Psoas muscle (tissue), 8 donors: ENCODE measurements around the gene CNTNAP1. TPM values are rescaled to one million over a fixed set of nuclear protein-coding genes. Genes with fewer than 3 reads are reported as not detected.

Experiments
- ATAC-seq, 4 donors: fragments of 200-7000 bp; cut with Tn5 transposase; one replicate each; pipeline ENCODE4 v1.9.1; 2020; ENCODE audit warnings: moderate library complexity in 3 of 4, mild to moderate bottlenecking in 2 of 4
- DNase-seq, 2 donors: peaks; one replicate each; pipeline ENCODE4 v3.0.0-alpha.2; 2020
- H3K27ac ChIP-seq: fragments of 200-600 bp; one replicate; pipeline ENCODE4 v1.8.0; 2022
- H3K27me3 ChIP-seq, 3 donors: fragments of 200-600 bp in 1 of 3; one replicate each; pipeline versions ENCODE4 v1.6.1 to v1.8.0; 2013 to 2022; ENCODE audit warnings: low read length in 2 of 3, mild to moderate bottlenecking in 2 of 3, moderate library complexity in 1 of 3; ENCODE audit not compliant: insufficient read depth in 3 of 3
- H3K36me3 ChIP-seq, 2 donors: fragments of 200-600 bp in 1 of 2; one replicate each; pipeline versions ENCODE4 v1.6.1 to v1.8.0; 2013 to 2022; ENCODE audit warnings: low read depth in 1 of 2, mild to moderate bottlenecking in 1 of 2, moderate library complexity in 1 of 2; ENCODE audit not compliant: insufficient read depth in 1 of 2
- H3K4me1 ChIP-seq: fragments of 200-600 bp; one replicate; pipeline ENCODE4 v1.8.0; 2022
- H3K4me3 ChIP-seq: fragments of 200-600 bp; one replicate; pipeline ENCODE4 v1.8.0; 2022; ENCODE audit warnings: mild to moderate bottlenecking
- H3K9me3 ChIP-seq: fragments of 200-600 bp; one replicate; pipeline ENCODE4 v1.8.0; 2022
- whole genome bisulfite sequencing, 3 donors: extraction: QIAGEN DNeasy Blood & Tissue Kit; methylation state at CpG; one replicate each; pipeline versions ENCODE4 v1.1.6 to v1.1.7; 2013; 5-methylcytosine and 5-hydroxymethylcytosine counted together
- intact Hi-C, 2 donors: fragments of 100-400 bp; cut with DNase I; formaldehyde crosslinking; loops; one replicate each; pipeline versions ENCODE4 v1.11.0 to v1.14.2; 2022
- polyA plus RNA-seq, 3 donors: library from polyadenylated mRNA; stranded (reverse); fragments of 200-250 nt; gene quantifications; one replicate each; pipeline ENCODE4 v1.2.3, GENCODE V29; 2013
- total RNA-seq, 4 donors: library from RNA; stranded (reverse); fragmentation: NEBNext Ultra II Directional in 2 of 4; extraction: Animal tissue kit (Norgen Biotek cat#: 25700) in 2 of 4; gene quantifications; one replicate each; pipeline versions ENCODE4 v1.2.1 to v1.2.4, GENCODE V29; 2021 to 2023
- TF ChIP-seq, protein P1 (sequence below): fragments of 200-600 bp; IDR thresholded peaks from one replicate; pipeline ENCODE4 v1.8.0; 2022; ENCODE audit warnings: antibody characterized with exemption
- donor health status: healthy with polysubstance abuse.
- donor health status: DM: no; HTN: no; CAD: no; lungs with moderate emphysema.
- donor health status: Bipolar disorder and iron deficiency.
- donor health status: healthy.
- donor health status: DM: yes; HTN: yes; CAD: no.
- donor health status: DM: no; HTN: no; CAD: no.
- donor health status: DM: no; HTN: no; CAD: no.
- donor health status: DM: yes; HTN: yes; CAD: no.

The CNTNAP1 gene
- total and polyA plus RNA-seq, 7 donors = 1.0 to 3.4 (median 2.0) TPM

DNA sequence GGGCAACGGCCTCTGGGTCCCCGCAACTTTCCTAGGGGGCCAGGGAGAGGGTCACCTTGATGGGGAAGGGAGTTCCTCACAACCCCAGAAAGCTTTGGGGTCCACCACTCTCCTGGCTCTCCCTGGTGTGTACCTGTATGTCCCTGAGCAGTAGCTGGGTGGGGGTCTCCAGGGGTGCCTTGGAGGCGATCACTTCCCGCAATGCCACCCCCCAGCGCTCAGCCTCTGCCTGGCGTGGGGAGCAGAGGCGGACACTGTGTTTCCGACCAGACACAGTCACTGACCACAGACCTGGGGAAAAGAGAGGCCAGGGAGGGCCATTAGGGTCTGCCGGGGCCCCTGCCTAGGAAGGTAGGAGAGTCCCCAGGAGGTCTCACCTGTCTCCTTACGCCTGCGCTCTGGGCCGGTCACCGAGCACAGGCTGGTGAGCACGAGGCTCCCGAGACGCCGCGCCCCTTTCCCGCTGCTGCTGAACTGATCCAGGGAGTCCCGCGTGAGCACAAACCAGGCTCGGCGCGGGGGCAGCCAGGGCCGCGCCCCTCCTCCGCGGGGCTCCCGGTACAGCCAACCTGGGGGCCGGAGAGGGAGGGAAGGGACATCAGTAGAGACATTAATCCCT lies 9.0 kb upstream of the CNTNAP1 start:
- no peak for DNase-seq
- Histone ChIP-seq H3K4me1 (peaks cover 40% of the 10 kb centered on the region), H3K27me3 (no peaks in the 10 kb centered on the region), H3K27ac (peak overlapping the region; percentile 81), H3K4me3 (peak overlapping the region; percentile 96), H3K9me3 (no peaks in the 10 kb centered on the region), H3K36me3 (peaks cover 0 to 56% of the 10 kb centered on the region in 2 donors)
- WGBS, 3 donors = 50 to 66% (median 51%) methylated on average over 30 of the region's 30 CpGs
- intact Hi-C loops = loop anchor here (5.0 to 10.0 kb wide), 2 partner anchors 51 to 359 kb away; no protein-coding TSS in a partner anchor
- no peak for ATAC-seq
- TF ChIP-seq, protein P1, sequence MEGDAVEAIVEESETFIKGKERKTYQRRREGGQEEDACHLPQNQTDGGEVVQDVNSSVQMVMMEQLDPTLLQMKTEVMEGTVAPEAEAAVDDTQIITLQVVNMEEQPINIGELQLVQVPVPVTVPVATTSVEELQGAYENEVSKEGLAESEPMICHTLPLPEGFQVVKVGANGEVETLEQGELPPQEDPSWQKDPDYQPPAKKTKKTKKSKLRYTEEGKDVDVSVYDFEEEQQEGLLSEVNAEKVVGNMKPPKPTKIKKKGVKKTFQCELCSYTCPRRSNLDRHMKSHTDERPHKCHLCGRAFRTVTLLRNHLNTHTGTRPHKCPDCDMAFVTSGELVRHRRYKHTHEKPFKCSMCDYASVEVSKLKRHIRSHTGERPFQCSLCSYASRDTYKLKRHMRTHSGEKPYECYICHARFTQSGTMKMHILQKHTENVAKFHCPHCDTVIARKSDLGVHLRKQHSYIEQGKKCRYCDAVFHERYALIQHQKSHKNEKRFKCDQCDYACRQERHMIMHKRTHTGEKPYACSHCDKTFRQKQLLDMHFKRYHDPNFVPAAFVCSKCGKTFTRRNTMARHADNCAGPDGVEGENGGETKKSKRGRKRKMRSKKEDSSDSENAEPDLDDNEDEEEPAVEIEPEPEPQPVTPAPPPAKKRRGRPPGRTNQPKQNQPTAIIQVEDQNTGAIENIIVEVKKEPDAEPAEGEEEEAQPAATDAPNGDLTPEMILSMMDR = no peak

DNA sequence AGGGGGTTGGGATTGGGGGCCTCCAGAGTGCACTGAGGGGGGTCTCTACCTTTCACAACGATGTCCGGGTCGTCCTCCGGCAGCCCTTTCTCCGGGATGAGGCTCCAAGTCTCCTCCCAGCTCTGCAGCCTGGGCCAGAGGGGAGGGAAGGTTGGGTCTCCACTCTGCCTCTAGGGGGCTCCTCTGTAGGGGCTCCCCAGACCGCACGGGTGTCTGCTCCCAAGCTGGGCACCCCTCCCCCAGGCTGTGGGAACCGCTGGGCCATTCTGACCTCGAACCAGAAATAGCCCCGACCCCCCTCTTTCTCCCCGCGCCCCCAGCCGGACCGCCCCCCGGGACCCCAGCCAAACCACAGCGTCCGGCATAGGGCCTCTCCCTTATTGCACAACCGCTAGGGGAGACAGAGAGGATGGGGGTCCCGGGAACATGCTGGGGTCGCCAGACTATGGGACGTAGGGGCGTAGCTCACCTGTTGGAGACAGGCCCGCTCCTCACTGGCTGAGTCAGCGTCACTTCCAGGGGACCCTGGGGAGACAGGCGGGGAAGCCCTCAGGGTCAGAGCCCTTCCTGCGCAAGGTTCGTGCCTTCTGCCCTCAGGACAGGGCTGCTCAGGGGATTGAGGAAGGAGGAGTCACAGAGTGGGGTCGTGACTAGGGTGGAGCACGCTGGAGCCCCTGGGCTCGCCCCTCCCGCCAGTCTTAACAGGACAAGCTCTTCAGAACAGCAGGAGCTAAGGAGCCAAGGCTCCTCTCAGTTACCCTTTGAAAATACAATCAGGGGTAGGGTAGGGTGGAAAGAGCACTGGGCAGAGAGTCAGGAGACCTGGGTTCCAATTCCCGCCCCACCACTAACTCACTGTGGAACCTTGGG lies 8.2 kb upstream of the CNTNAP1 start:
- H3K27ac ChIP-seq = peak overlapping the region; percentile 81
- peak overlapping the region; percentile 96 for H3K4me3 ChIP-seq
- peaks cover 40% of the 10 kb centered on the region for H3K4me1 ChIP-seq
- ATAC-seq (peak; percentile 6 to 24 (median 20)), DNase-seq (peak; percentile 85 to 90)
- H3K27me3 ChIP-seq = no peaks in the 10 kb centered on the region
- H3K36me3 ChIP-seq = peaks cover 0 to 48% of the 10 kb centered on the region in 2 donors
- H3K9me3 ChIP-seq = no peaks in the 10 kb centered on the region
- TF ChIP-seq, protein P1 = peak; percentile 32
- 8 to 23% (median 12%) methylated on average over 27 to 32 of the region's 32 CpGs for WGBS, 3 donors
- intact Hi-C loops = loop anchor here (2.0 to 10.0 kb wide), 3 partner anchors 52 to 359 kb away; no protein-coding TSS in a partner anchor

DNA sequence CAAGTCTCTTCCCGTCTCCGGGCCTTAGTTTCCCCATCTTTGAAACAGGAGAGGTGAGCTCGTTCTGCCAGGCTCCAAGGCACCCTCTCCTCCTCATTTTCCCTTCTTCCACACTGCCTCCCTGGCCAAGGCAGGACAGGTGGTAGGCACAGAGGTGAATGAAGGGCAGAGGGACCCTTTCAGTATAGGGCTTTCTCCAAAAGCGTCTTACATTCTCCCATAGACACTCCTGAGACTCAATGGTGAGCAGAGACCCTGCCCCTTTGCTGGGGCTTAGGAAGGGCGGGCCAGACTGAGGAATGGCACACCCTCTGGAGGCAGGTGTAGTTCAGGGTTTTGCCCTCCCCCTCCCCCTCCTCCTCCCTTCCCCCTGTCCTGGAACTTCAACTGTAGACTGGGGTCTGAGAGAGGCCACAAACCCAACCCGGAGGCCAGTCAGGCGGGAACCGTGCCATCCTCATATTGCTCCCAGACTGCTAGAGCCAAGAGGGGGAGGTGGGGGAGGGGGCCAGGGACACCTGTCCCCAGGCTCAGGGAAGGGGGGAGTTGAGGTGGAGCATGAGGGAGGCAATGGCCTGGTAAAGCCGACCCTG lies 7.5 kb upstream of the CNTNAP1 start:
- peak; percentile 61 to 65 for DNase-seq
- Histone ChIP-seq H3K27me3 (no peaks in the 10 kb centered on the region), H3K4me1 (peaks cover 38% of the 10 kb centered on the region), H3K36me3 (peaks cover 0 to 41% of the 10 kb centered on the region in 2 donors), H3K9me3 (no peaks in the 10 kb centered on the region), H3K27ac (peak overlapping the region; percentile 81), H3K4me3 (peak overlapping the region; percentile 96)
- 9 to 27% (median 14%) methylated on average over 9 of the region's 9 CpGs for WGBS, 3 donors
- intact Hi-C loops = loop anchor here (2.0 to 10.0 kb wide), 4 partner anchors 53 to 360 kb away; partner anchors contain the start of gene PSMC3IP (in 1 of the 2)
- TF ChIP-seq, protein P1 = no peak
- ATAC-seq = peak in 1 of 4 donors; percentile 25

DNA sequence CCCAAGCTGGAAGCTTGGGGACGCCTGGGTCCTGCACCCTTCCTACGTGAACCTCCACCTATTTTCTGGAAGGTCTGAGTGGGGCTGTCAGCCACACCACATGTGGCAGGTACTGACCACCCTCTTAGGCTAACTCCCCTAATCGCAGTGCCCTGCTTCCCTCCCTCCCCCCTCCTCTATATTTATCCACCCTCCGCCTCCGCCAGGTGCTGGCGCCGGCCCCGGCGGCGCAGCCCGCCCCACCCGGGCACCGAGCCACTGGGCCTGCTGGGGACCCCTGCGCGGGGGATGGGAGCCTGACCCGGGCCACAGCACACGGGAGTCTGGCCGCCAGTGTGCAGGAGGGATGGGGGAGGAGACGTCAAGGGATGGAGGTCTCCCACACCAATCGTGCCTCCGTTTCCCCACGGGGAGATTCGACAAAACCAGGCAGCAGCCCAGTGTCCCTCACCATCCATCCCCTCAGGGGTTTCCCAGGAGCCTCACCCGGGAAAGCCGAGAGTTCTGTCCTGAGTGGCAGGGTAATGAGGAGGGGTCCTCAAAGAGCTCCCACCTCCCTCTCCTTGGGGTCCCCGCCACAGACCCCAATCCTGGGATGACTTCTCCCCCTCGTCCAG lies 6.9 kb upstream of the CNTNAP1 start:
- Histone ChIP-seq H3K9me3 (no peaks in the 10 kb centered on the region), H3K36me3 (peaks cover 0 to 35% of the 10 kb centered on the region in 2 donors), H3K27ac (peak overlapping the region; percentile 81), H3K4me1 (peaks cover 43% of the 10 kb centered on the region), H3K27me3 (no peaks in the 10 kb centered on the region), H3K4me3 (peak overlapping the region; percentile 96)
- DNase-seq (peak; percentile 56 to 71), ATAC-seq (peak in 3 of 4 donors; percentile 1 to 23 (median 12))
- TF ChIP-seq, protein P1 = no peak
- intact Hi-C loops = loop anchor here (2.0 to 10.0 kb wide), 3 partner anchors 57 to 361 kb away; partner anchors contain the start of gene PSMC3IP (in 1 of the 2)
- 1 to 3% (median 2%) methylated on average over 26 to 27 of the region's 27 CpGs for WGBS, 3 donors
